Glutamatergic neuron (in vitro differentiated cells): ENCODE measurements around the gene PRKRIP1. TPM values are rescaled to one million over a fixed set of nuclear protein-coding genes. Genes with fewer than 3 reads are reported as not detected.

ENCODE experiments used
- DNase-seq: peaks from one replicate; pipeline ENCODE4 v3.0.0; 2022
- H3K27ac Mint-ChIP-seq: one replicate; pipeline ENCODE4 v1.8.0; 2020; ENCODE audit warnings: mild to moderate bottlenecking, mixed read lengths, inconsistent platforms; ENCODE audit not compliant: unreplicated experiment
- H3K27me3 Mint-ChIP-seq: one replicate; pipeline ENCODE4 v1.8.0; 2020; ENCODE audit warnings: mild to moderate bottlenecking, moderate library complexity, mixed read lengths, inconsistent platforms; ENCODE audit not compliant: unreplicated experiment
- H3K36me3 Mint-ChIP-seq: one replicate; pipeline ENCODE4 v1.8.0; 2020; ENCODE audit warnings: mild to moderate bottlenecking, mixed read lengths, inconsistent platforms; ENCODE audit not compliant: unreplicated experiment
- H3K4me1 Mint-ChIP-seq: one replicate; pipeline ENCODE4 v1.8.0; 2020; ENCODE audit warnings: mild to moderate bottlenecking, low read depth, mixed read lengths, inconsistent platforms; ENCODE audit not compliant: unreplicated experiment
- H3K4me3 Mint-ChIP-seq: one replicate; pipeline ENCODE4 v1.8.0; 2020; ENCODE audit warnings: mild to moderate bottlenecking, mixed read lengths, inconsistent platforms; ENCODE audit not compliant: unreplicated experiment
- H3K9me3 Mint-ChIP-seq: one replicate; pipeline ENCODE4 v1.8.0; 2020; ENCODE audit warnings: mild to moderate bottlenecking, moderate library complexity, mixed read lengths, inconsistent platforms; ENCODE audit not compliant: unreplicated experiment
- total RNA-seq: library from RNA; stranded (reverse); fragmentation: NEBNext Ultra II Directional; extraction: Animal tissue kit (Norgen Biotek cat#: 25700); gene quantifications from one replicate; pipeline ENCODE4 v1.2.1, GENCODE V29; 2021; ENCODE audit not compliant: unreplicated experiment
- TF ChIP-seq, protein P1 (sequence below): fragments of 200-600 bp; sonication (generic); IDR thresholded peaks from one replicate; pipeline ENCODE4 v1.5.0; 2021; ENCODE audit not compliant: partially characterized antibody, unreplicated experiment

PRKRIP1 gene
- total RNA-seq, 1 donor from 2014 or later = 31.0 TPM

DNA sequence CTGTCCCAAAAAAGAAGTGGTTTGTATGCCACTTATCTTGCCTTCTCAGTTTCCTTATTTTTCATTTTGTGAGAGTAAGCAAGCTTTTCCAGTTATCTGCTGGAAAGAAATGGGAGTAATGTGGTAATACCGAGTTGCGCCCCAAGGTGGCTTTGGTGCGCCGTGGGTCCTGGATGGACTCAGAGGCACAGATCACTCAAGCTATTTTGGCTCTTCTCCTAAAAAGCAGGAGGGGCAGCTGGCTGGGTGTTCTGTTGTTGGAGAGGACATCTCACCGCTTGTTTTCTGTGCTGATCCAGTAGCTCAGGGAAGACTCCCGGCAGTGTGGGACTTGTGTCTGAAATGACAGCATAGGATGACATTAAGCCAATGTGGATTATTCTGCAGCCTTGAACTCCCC, 16.4 kb downstream of the PRKRIP1 start:
- Mint-ChIP-seq H3K36me3 (peaks cover 18% of the 10 kb centered on the region), H3K4me3 (no peak overlapping the region)
- peak; percentile 76 for DNase-seq

DNA sequence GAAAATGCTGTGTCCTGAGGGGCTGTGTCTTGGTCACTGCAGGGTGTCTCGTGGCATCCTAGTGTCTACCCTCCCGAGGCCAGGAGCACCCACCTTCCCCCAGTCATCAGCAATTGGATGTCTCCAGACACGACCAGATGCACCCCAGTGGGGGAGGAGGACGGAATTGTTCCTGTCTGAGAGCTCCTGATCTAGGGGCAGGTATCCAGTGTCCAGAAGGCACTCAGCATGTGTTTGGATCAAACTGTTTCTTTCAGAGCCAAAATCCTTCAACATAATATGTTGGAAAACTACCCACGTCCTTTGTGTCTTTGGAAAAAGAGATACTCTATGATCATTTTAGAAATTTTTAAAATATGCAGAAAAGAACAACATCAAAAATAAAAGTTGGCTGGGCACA, 16.9 kb downstream of the PRKRIP1 start:
- H3K36me3 Mint-ChIP-seq = peaks cover 18% of the 10 kb centered on the region
- DNase-seq = no peak
- H3K27me3 Mint-ChIP-seq = no peaks in the 10 kb centered on the region
- TF ChIP-seq, protein P1, sequence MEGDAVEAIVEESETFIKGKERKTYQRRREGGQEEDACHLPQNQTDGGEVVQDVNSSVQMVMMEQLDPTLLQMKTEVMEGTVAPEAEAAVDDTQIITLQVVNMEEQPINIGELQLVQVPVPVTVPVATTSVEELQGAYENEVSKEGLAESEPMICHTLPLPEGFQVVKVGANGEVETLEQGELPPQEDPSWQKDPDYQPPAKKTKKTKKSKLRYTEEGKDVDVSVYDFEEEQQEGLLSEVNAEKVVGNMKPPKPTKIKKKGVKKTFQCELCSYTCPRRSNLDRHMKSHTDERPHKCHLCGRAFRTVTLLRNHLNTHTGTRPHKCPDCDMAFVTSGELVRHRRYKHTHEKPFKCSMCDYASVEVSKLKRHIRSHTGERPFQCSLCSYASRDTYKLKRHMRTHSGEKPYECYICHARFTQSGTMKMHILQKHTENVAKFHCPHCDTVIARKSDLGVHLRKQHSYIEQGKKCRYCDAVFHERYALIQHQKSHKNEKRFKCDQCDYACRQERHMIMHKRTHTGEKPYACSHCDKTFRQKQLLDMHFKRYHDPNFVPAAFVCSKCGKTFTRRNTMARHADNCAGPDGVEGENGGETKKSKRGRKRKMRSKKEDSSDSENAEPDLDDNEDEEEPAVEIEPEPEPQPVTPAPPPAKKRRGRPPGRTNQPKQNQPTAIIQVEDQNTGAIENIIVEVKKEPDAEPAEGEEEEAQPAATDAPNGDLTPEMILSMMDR = no peak
- no peak overlapping the region for H3K27ac Mint-ChIP-seq
- H3K9me3 Mint-ChIP-seq = peaks cover 7% of the 10 kb centered on the region
- no peak overlapping the region for H3K4me3 Mint-ChIP-seq
- H3K4me1 Mint-ChIP-seq = peaks cover 7% of the 10 kb centered on the region

More for the DNA sequence above, 16.4 kb downstream of the PRKRIP1 start:
- TF ChIP-seq, protein P1 = peak; percentile 78
- H3K9me3 Mint-ChIP-seq = peaks cover 7% of the 10 kb centered on the region
- H3K4me1 Mint-ChIP-seq = peaks cover 7% of the 10 kb centered on the region
- H3K27me3 Mint-ChIP-seq = no peaks in the 10 kb centered on the region
- no peak overlapping the region for H3K27ac Mint-ChIP-seq

DNA sequence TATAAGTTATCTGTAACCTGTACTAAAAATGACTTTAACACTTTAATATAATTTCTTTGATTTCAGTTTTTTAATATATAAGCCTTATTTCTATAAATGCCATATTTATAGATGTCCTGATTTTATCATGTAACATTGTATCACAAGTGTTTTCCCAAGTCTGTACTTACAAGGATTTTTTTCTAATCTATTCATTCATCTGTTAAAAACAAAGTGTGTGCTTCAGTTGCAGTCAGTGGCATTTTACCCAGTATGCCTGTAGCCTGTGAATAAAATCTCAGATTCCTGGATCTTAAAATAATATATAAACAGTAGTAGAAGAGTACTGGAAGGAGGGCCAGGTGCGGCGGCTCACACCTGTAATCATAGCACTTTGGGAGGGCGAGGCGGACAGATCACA, 17.4 kb downstream of the PRKRIP1 start:
- TF ChIP-seq, protein P1 = no peak
- Mint-ChIP-seq H3K27me3 (peaks cover 2% of the 10 kb centered on the region), H3K9me3 (peaks cover 7% of the 10 kb centered on the region), H3K36me3 (peaks cover 18% of the 10 kb centered on the region), H3K27ac (no peak overlapping the region), H3K4me1 (peaks cover 7% of the 10 kb centered on the region), H3K4me3 (no peak overlapping the region)
- DNase-seq = no peak

DNA sequence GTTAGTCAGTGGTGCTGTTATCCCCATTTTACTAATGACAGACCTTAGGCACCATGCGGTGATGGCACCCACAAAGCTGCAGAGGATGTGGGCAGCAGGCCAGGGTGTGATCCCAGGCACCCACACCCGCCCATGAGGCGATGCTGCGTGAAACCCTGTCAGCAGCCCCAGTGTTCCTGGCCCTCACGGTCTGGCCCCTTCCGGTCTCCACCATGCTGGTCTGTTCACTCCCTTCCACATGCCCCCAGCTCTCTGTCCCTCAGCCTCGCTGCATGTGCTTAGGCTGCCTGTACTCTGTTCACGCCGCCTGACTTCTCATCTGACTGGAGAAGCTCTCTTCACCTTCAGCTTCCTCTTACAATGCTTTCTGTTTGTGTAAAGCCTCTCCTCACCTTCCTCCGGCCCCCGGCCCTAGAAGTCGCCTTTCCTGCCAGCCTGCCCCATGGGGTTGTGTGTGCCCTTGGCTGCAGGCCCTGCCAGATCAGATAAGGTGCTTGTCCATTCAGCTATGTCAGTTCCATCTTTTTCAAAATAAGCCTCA, 19.6 kb downstream of the PRKRIP1 start:
- no peak overlapping the region for H3K4me3 Mint-ChIP-seq
- no peak overlapping the region for H3K27ac Mint-ChIP-seq
- H3K9me3 Mint-ChIP-seq = peaks cover 5% of the 10 kb centered on the region
- no peak for DNase-seq
- H3K4me1 Mint-ChIP-seq = peaks cover 7% of the 10 kb centered on the region
- peaks cover 7% of the 10 kb centered on the region for H3K27me3 Mint-ChIP-seq
- TF ChIP-seq, protein P1 = no peak
- peaks cover 3% of the 10 kb centered on the region for H3K36me3 Mint-ChIP-seq

DNA sequence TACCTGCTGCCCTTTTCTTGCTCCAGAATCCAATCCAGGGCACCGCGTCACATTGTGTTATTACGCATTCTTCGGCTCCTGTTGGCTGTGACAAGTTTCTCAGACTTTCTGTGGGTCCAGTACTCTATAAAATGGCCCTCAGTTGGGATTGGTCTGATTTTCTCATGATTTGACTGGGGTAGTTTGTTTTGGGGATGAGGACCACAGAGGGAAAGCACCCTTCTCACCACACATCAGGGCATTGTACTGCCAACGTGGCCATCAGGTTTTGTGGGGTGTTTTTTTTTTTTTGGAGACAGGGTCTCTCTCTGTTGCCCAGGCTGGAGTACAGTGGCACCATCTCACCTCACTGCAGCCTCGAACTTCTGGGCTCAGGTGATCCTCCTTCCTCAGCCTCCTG, 20.2 kb downstream of the PRKRIP1 start:
- TF ChIP-seq, protein P1 = no peak
- Mint-ChIP-seq H3K27me3 (peaks cover 9% of the 10 kb centered on the region), H3K36me3 (peaks cover 5% of the 10 kb centered on the region), H3K4me3 (no peak overlapping the region), H3K9me3 (peaks cover 4% of the 10 kb centered on the region), H3K4me1 (peaks cover 7% of the 10 kb centered on the region), H3K27ac (no peak overlapping the region)
- no peak for DNase-seq
